OCI-LY1 (cell line): ENCODE results near the gene RFESD.

Experiments used
- EZH2 ChIP-seq: fragments of 200-600 bp; sonication (generic), shearing (Covaris generic); IDR thresholded peaks from 2 replicates; pipeline ENCODE4 v1.8.0; 2017; ENCODE audit warnings: borderline replicate concordance, mixed run types, mild to moderate bottlenecking, antibody characterized with exemption, low read length, moderate library complexity, mixed read lengths
- TF ChIP-seq, protein P1 (sequence below): fragments of 200-600 bp; sonication (generic), shearing (Covaris generic); IDR thresholded peaks from 2 replicates; pipeline ENCODE4 v1.5.1; 2017; ENCODE audit warnings: mild to moderate bottlenecking, antibody characterized with exemption, low read length, moderate library complexity, mixed read lengths

- TF ChIP-seq, protein P1, sequence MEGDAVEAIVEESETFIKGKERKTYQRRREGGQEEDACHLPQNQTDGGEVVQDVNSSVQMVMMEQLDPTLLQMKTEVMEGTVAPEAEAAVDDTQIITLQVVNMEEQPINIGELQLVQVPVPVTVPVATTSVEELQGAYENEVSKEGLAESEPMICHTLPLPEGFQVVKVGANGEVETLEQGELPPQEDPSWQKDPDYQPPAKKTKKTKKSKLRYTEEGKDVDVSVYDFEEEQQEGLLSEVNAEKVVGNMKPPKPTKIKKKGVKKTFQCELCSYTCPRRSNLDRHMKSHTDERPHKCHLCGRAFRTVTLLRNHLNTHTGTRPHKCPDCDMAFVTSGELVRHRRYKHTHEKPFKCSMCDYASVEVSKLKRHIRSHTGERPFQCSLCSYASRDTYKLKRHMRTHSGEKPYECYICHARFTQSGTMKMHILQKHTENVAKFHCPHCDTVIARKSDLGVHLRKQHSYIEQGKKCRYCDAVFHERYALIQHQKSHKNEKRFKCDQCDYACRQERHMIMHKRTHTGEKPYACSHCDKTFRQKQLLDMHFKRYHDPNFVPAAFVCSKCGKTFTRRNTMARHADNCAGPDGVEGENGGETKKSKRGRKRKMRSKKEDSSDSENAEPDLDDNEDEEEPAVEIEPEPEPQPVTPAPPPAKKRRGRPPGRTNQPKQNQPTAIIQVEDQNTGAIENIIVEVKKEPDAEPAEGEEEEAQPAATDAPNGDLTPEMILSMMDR: no peak
- no peak for TF ChIP-seq EZH2
These were observed 57.6 kb downstream of the RFESD start for GRCh38 chr5:95704150-95704549.
